GM23338 (cell line): ENCODE data around the gene TCHH. TPM values are rescaled to one million over a fixed set of nuclear protein-coding genes. Genes with fewer than 3 reads are reported as not detected.

Experiments used
- ATAC-seq: fragments of 200-7000 bp; cut with Tn5 transposase; 3 replicates; pipeline ENCODE4 v1.9.1; 2020
- DNase-seq: peaks from one replicate; pipeline ENCODE4 v3.0.0-alpha.2; 2015; ENCODE audit warnings: low spot score
- H2AFZ ChIP-seq: fragments of 200-600 bp; sonication (generic); 2 replicates; pipeline ENCODE4 v1.8.0; 2016; ENCODE audit warnings: antibody characterized with exemption, mild to moderate bottlenecking, moderate library complexity
- H3F3A ChIP-seq: fragments of 200-600 bp; sonication (generic); replicated peaks from 2 replicates; pipeline ENCODE4 v1.8.0; 2017; ENCODE audit warnings: antibody characterized with exemption, mixed run types, low read depth
- H3K27ac ChIP-seq: fragments of 200-600 bp; sonication (generic); 2 replicates; pipeline ENCODE4 v1.6.1; 2016; ENCODE audit warnings: low read depth
- H3K27me3 ChIP-seq: fragments of 200-600 bp; sonication (generic); 2 replicates; pipeline ENCODE4 v1.8.0; 2016; ENCODE audit warnings: mild to moderate bottlenecking, mixed run types, moderate library complexity; ENCODE audit not compliant: insufficient read depth
- H3K36me3 ChIP-seq: fragments of 200-600 bp; sonication (generic); 2 replicates; pipeline ENCODE4 v1.8.0; 2016; ENCODE audit warnings: mild to moderate bottlenecking; ENCODE audit not compliant: insufficient read depth
- H3K4me1 ChIP-seq: fragments of 200-600 bp; sonication (generic); 2 replicates; pipeline ENCODE4 v1.8.0; 2016; ENCODE audit warnings: mild to moderate bottlenecking, moderate library complexity; ENCODE audit not compliant: insufficient read depth
- H3K4me2 ChIP-seq: fragments of 200-600 bp; sonication (generic); 2 replicates; pipeline ENCODE4 v1.7.1; 2017; ENCODE audit warnings: mixed run types
- H3K4me3 ChIP-seq: fragments of 200-600 bp; sonication (generic); 2 replicates; pipeline ENCODE4 v1.6.1; 2016; ENCODE audit warnings: mixed run types
- H3K79me2 ChIP-seq: fragments of 200-600 bp; sonication (generic); replicated peaks from 2 replicates; pipeline ENCODE4 v1.8.0; 2017; ENCODE audit warnings: mild to moderate bottlenecking; ENCODE audit not compliant: insufficient read depth
- H3K9me2 ChIP-seq: fragments of 200-600 bp; sonication (generic); 2 replicates; pipeline ENCODE4 v1.8.0; 2017; ENCODE audit not compliant: insufficient read depth
- H4K20me1 ChIP-seq: fragments of 200-600 bp; sonication (generic); replicated peaks from 2 replicates; pipeline ENCODE4 v1.8.0; 2017; ENCODE audit warnings: mild to moderate bottlenecking; ENCODE audit not compliant: insufficient read depth
- H3K27ac Mint-ChIP-seq: 2 replicates; pipeline ENCODE4 v1.8.0; 2020; ENCODE audit warnings: inconsistent platforms, mild to moderate bottlenecking, moderate library complexity, mixed read lengths
- H3K27me3 Mint-ChIP-seq: 3 replicates; pipeline ENCODE4 v1.8.0; 2022; ENCODE audit warnings: low read depth, mild to moderate bottlenecking, moderate library complexity, mixed read lengths, inconsistent platforms; ENCODE audit not compliant: insufficient read depth, poor library complexity
- H3K36me3 Mint-ChIP-seq: 3 replicates; pipeline ENCODE4 v1.8.0; 2021; ENCODE audit warnings: low read depth, mild to moderate bottlenecking, inconsistent platforms, moderate library complexity, mixed read lengths
- H3K4me1 Mint-ChIP-seq: 3 replicates; pipeline ENCODE4 v1.8.0; 2020; ENCODE audit warnings: mild to moderate bottlenecking, inconsistent platforms, mixed read lengths
- H3K4me3 Mint-ChIP-seq: 3 replicates; pipeline ENCODE4 v1.8.0; 2021; ENCODE audit warnings: moderate library complexity, mild to moderate bottlenecking, inconsistent platforms, mixed read lengths
- H3K9me3 Mint-ChIP-seq: 3 replicates; pipeline ENCODE4 v1.8.0; 2020; ENCODE audit warnings: moderate library complexity, mild to moderate bottlenecking, inconsistent platforms, mixed read lengths
- CREB1 ChIP-seq: fragments of 250-450 bp; sonication (Bioruptor Pico); IDR thresholded peaks from 2 replicates; pipeline ENCODE4 v1.5.0; 2020; ENCODE audit warnings: low read depth, mild to moderate bottlenecking, moderate library complexity
- EZH2 ChIP-seq: fragments of 200-600 bp; sonication (generic); IDR thresholded peaks from one replicate; pipeline ENCODE4 v1.8.0; 2017; ENCODE audit warnings: antibody characterized with exemption, mild to moderate bottlenecking, low read depth; ENCODE audit not compliant: unreplicated experiment
- EZH2phosphoT487 ChIP-seq: fragments of 200-600 bp; sonication (generic); IDR thresholded peaks from one replicate; pipeline ENCODE4 v1.8.1; 2018; ENCODE audit warnings: antibody characterized with exemption; ENCODE audit not compliant: unreplicated experiment
- JUNB ChIP-seq: IDR thresholded peaks from one replicate; pipeline ENCODE4 v1.6.1; 2016; ENCODE audit warnings: antibody characterized with exemption; ENCODE audit not compliant: unreplicated experiment
- NANOG ChIP-seq: IDR thresholded peaks from 2 replicates; pipeline ENCODE4 v1.6.1; 2016; ENCODE audit warnings: antibody characterized with exemption, borderline replicate concordance
- POLR2AphosphoS5 ChIP-seq: IDR thresholded peaks from 2 replicates; pipeline ENCODE4 v1.6.1; 2016; ENCODE audit warnings: antibody characterized with exemption, low read depth
- STAT1 ChIP-seq: IDR thresholded peaks from one replicate; pipeline ENCODE4 v1.6.1; 2016; ENCODE audit warnings: antibody characterized with exemption; ENCODE audit not compliant: unreplicated experiment
- ZNF114 ChIP-seq: fragments of 250-450 bp; sonication (Bioruptor Pico); IDR thresholded peaks from 2 replicates; pipeline ENCODE4 v1.5.0; 2020; ENCODE audit warnings: mild to moderate bottlenecking, moderate library complexity
- ZNF331 ChIP-seq: fragments of 250-450 bp; sonication (Bioruptor Pico); IDR thresholded peaks from 2 replicates; pipeline ENCODE4 v1.5.0; 2020; ENCODE audit warnings: low read depth, mild to moderate bottlenecking, moderate library complexity
- polyA plus RNA-seq: library from polyadenylated mRNA; unstranded; fragments of >200 nt; fragmentation: Nextera tagmentation; extraction: Ambion mirVana; gene quantifications from 2 replicates; pipeline ENCODE4 v1.2.1, GENCODE V29; 2016
- total RNA-seq: library from RNA; depleted of rRNA; stranded (reverse); fragments of >200 nt; shearing (Covaris generic); gene quantifications from 2 replicates; pipeline ENCODE4 v1.2.3, GENCODE V29; 2014
- TF ChIP-seq, protein P1 (sequence below): IDR thresholded peaks from one replicate; pipeline ENCODE4 v1.6.1; 2018; ENCODE audit warnings: antibody characterized with exemption; ENCODE audit not compliant: unreplicated experiment
- TF ChIP-seq, protein P2 (sequence below), 2 experiments: fragments of 200-600 bp in 1 of 2; sonication (generic) in 1 of 2; conservative IDR thresholded peaks; 2 replicates each; pipeline versions ENCODE4 v1.5.1 to v1.6.1; 2016 to 2017; ENCODE audit warnings: antibody characterized with exemption in 2 of 2, low read depth in 2 of 2, mild to moderate bottlenecking in 2 of 2, moderate library complexity in 1 of 2
- TF ChIP-seq, protein P3 (sequence below): IDR thresholded peaks from 2 replicates; pipeline ENCODE4 v1.6.1; 2016; ENCODE audit warnings: antibody characterized with exemption

The TCHH gene
- total and polyA plus RNA-seq, 2 experiments from 2014 or later = 0.38 to 0.42 TPM

DNA sequence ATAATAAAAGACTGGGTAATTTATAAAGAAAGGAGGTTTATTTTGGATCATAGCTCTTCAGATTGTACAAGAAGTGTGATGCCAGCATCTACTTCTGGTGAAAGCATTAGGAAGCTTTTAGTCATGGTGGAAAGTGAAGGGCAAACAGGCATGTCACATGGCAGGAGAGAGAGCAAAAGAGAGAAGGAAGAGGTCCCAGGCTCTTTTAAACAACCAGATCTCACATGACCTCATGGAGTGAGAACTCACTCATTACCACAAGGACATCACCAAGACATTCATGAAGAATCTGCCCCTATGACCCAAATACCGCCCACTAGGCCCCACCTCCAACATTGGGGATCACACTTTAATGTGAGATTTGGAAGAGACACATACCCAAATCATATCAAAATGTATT lies 33.7 kb upstream of the TCHH start (continued):
- TF ChIP-seq, protein P1, sequence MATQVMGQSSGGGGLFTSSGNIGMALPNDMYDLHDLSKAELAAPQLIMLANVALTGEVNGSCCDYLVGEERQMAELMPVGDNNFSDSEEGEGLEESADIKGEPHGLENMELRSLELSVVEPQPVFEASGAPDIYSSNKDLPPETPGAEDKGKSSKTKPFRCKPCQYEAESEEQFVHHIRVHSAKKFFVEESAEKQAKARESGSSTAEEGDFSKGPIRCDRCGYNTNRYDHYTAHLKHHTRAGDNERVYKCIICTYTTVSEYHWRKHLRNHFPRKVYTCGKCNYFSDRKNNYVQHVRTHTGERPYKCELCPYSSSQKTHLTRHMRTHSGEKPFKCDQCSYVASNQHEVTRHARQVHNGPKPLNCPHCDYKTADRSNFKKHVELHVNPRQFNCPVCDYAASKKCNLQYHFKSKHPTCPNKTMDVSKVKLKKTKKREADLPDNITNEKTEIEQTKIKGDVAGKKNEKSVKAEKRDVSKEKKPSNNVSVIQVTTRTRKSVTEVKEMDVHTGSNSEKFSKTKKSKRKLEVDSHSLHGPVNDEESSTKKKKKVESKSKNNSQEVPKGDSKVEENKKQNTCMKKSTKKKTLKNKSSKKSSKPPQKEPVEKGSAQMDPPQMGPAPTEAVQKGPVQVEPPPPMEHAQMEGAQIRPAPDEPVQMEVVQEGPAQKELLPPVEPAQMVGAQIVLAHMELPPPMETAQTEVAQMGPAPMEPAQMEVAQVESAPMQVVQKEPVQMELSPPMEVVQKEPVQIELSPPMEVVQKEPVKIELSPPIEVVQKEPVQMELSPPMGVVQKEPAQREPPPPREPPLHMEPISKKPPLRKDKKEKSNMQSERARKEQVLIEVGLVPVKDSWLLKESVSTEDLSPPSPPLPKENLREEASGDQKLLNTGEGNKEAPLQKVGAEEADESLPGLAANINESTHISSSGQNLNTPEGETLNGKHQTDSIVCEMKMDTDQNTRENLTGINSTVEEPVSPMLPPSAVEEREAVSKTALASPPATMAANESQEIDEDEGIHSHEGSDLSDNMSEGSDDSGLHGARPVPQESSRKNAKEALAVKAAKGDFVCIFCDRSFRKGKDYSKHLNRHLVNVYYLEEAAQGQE = no peak
- TF ChIP-seq EZH2 (no peak), ZNF114 (CRISPR knock-in tag) (no peak), JUNB (no peak), ZNF331 (CRISPR knock-in tag) (no peak), CREB1 (CRISPR knock-in tag) (no peak), STAT1 (no peak), NANOG (no peak)
- TF ChIP-seq, protein P2, sequence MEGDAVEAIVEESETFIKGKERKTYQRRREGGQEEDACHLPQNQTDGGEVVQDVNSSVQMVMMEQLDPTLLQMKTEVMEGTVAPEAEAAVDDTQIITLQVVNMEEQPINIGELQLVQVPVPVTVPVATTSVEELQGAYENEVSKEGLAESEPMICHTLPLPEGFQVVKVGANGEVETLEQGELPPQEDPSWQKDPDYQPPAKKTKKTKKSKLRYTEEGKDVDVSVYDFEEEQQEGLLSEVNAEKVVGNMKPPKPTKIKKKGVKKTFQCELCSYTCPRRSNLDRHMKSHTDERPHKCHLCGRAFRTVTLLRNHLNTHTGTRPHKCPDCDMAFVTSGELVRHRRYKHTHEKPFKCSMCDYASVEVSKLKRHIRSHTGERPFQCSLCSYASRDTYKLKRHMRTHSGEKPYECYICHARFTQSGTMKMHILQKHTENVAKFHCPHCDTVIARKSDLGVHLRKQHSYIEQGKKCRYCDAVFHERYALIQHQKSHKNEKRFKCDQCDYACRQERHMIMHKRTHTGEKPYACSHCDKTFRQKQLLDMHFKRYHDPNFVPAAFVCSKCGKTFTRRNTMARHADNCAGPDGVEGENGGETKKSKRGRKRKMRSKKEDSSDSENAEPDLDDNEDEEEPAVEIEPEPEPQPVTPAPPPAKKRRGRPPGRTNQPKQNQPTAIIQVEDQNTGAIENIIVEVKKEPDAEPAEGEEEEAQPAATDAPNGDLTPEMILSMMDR (conservative IDR thresholded peaks at IDR 0.05; ENCODE audit: low read depth in 2 of 2) = no peak
- TF ChIP-seq, protein P3, sequence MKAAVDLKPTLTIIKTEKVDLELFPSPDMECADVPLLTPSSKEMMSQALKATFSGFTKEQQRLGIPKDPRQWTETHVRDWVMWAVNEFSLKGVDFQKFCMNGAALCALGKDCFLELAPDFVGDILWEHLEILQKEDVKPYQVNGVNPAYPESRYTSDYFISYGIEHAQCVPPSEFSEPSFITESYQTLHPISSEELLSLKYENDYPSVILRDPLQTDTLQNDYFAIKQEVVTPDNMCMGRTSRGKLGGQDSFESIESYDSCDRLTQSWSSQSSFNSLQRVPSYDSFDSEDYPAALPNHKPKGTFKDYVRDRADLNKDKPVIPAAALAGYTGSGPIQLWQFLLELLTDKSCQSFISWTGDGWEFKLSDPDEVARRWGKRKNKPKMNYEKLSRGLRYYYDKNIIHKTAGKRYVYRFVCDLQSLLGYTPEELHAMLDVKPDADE = no peak

DNA sequence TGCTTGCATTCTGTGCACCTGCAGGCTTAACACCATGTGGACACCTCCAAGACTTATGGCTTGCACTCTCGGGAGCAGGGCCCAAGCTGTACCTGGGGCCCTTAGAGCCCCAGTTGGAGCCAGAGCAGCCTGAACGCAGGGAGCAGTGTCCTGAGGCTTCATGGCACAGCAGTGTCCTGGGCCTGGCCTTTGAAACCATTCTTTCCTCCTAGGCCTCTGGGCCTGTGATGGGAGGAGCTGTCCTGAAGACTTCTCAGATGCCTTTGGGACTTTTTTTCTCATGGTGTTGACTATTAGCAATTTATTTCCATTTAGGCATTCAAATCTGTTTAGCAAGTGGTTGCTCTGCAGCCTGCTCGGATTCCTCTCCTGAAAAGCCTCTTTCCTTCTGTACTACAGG lies 32.8 kb upstream of the TCHH start:
- Histone ChIP-seq H2AFZ (no peak overlapping the region), H3K4me3 (no peak overlapping the region), H3K9me2 (0 out of 2 replicates have a peak, but pooled peaks cover 14% of the 10 kb centered on the region), H3K4me2 (no peak overlapping the region), H3K36me3 (0 out of 2 replicates have a peak, but pooled peaks cover 6% of the 10 kb centered on the region), H3K27me3 (no peaks in the 10 kb centered on the region), H3K4me1 (no peaks in the 10 kb centered on the region), H3F3A (no peaks in the 10 kb centered on the region), H3K79me2 (no peaks in the 10 kb centered on the region), H3K27ac (no peak overlapping the region), H4K20me1 (no peaks in the 10 kb centered on the region)
- no peaks in the 10 kb centered on the region for H3K4me1 Mint-ChIP-seq
- H3K4me3 Mint-ChIP-seq = no peak overlapping the region
- no peaks in the 10 kb centered on the region for H3K27me3 Mint-ChIP-seq
- H3K9me3 Mint-ChIP-seq = peaks cover 45% of the 10 kb centered on the region
- ATAC-seq (no peak), DNase-seq (no peak)
- no peak overlapping the region for H3K27ac Mint-ChIP-seq
- peaks cover 20% of the 10 kb centered on the region for H3K36me3 Mint-ChIP-seq
- TF ChIP-seq, protein P1 = no peak
- TF ChIP-seq ZNF114 (CRISPR knock-in tag) = no peak
- no peak for TF ChIP-seq CREB1 (CRISPR knock-in tag)
- no peak for TF ChIP-seq JUNB
- no peak for TF ChIP-seq ZNF331 (CRISPR knock-in tag)
- TF ChIP-seq, protein P3 = no peak
- no peak for TF ChIP-seq POLR2AphosphoS5
- no peak for TF ChIP-seq NANOG
- no peak for TF ChIP-seq STAT1
- TF ChIP-seq, protein P2 (conservative IDR thresholded peaks at IDR 0.05; ENCODE audit: low read depth in 2 of 2) = no peak
- no peak for TF ChIP-seq EZH2phosphoT487
- no peak for TF ChIP-seq EZH2
